Stomach (tissue), 4 donors: ENCODE data around the gene RASL10B.

ENCODE experiments used
- POLR2A ChIP-seq, 4 donors: fragments of 450-650 bp; IDR thresholded peaks; one replicate each; pipeline ENCODE4 v1.6.1; 2016; ENCODE audit warnings: antibody characterized with exemption in 4 of 4, control low read depth in 2 of 4, mild to moderate bottlenecking in 1 of 4, moderate library complexity in 1 of 4
- TF ChIP-seq, protein P1 (sequence below), 7 experiments: fragments of 450-650 bp in 4 of 7; fragments of 200-600 bp in 3 of 7; sonication (generic) in 3 of 7; IDR thresholded peaks; one replicate each; pipeline ENCODE4 v1.5.1; 2016 to 2019; ENCODE audit warnings: antibody characterized with exemption in 7 of 7, control low read depth in 2 of 7, mild to moderate bottlenecking in 1 of 7

GRCh38 chr17:35742896-35743477, 11.5 kb downstream of the RASL10B start:
- TF ChIP-seq POLR2A (IDR thresholded peaks at IDR 0.05) = no peak
- TF ChIP-seq, protein P1, sequence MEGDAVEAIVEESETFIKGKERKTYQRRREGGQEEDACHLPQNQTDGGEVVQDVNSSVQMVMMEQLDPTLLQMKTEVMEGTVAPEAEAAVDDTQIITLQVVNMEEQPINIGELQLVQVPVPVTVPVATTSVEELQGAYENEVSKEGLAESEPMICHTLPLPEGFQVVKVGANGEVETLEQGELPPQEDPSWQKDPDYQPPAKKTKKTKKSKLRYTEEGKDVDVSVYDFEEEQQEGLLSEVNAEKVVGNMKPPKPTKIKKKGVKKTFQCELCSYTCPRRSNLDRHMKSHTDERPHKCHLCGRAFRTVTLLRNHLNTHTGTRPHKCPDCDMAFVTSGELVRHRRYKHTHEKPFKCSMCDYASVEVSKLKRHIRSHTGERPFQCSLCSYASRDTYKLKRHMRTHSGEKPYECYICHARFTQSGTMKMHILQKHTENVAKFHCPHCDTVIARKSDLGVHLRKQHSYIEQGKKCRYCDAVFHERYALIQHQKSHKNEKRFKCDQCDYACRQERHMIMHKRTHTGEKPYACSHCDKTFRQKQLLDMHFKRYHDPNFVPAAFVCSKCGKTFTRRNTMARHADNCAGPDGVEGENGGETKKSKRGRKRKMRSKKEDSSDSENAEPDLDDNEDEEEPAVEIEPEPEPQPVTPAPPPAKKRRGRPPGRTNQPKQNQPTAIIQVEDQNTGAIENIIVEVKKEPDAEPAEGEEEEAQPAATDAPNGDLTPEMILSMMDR (IDR thresholded peaks at IDR 0.05) = no peak
